Subcutaneous abdominal adipose tissue (tissue), 5 donors: ENCODE measurements around the gene ADARB2.

ENCODE experiments used
- H3K27ac ChIP-seq: one replicate; pipeline ENCODE4 v1.7.0; 2013; ENCODE audit warnings: low read depth, mild to moderate bottlenecking, inconsistent platforms, low read length, moderate library complexity
- H3K27me3 ChIP-seq, 5 donors: one replicate each; pipeline ENCODE4 v1.7.0; 2013; ENCODE audit warnings: low read length in 5 of 5, inconsistent platforms in 1 of 5; ENCODE audit not compliant: control insufficient read depth in 5 of 5, insufficient read depth in 4 of 5
- H3K36me3 ChIP-seq, 5 donors: one replicate each; pipeline ENCODE4 v1.7.0; 2013; ENCODE audit warnings: low read length in 5 of 5; ENCODE audit not compliant: control insufficient read depth in 5 of 5, insufficient read depth in 5 of 5
- H3K4me1 ChIP-seq, 5 donors: one replicate each; pipeline ENCODE4 v1.7.0; 2013; ENCODE audit warnings: low read length in 5 of 5, mild to moderate bottlenecking in 3 of 5, moderate library complexity in 1 of 5; ENCODE audit not compliant: control insufficient read depth in 5 of 5, insufficient read depth in 5 of 5
- H3K4me3 ChIP-seq, 5 donors: one replicate each; pipeline ENCODE4 v1.7.0; 2013; ENCODE audit warnings: low read length in 5 of 5, low read depth in 1 of 5
- H3K9ac ChIP-seq, 5 donors: one replicate each; pipeline ENCODE4 v1.7.0; 2013; ENCODE audit warnings: low read length in 5 of 5, mild to moderate bottlenecking in 4 of 5, moderate library complexity in 3 of 5
- H3K9me3 ChIP-seq, 5 donors: one replicate each; pipeline ENCODE4 v1.7.0; 2013; ENCODE audit warnings: low read length in 5 of 5; ENCODE audit not compliant: control insufficient read depth in 5 of 5
- donor health status: healthy.
- donor health status: healthy.
- donor health status: healthy.
- donor health status: healthy.
- donor health status: healthy.

ADARB2 gene

GRCh38 chr10:1267568-1267967, 469.8 kb downstream of the ADARB2 start:
- no peak overlapping the region for H3K9ac ChIP-seq
- peaks cover 0 to 3% (median 0%) of the 10 kb centered on the region in 5 donors for H3K27me3 ChIP-seq
- H3K4me1 ChIP-seq, result no peaks in the 10 kb centered on the region
- H3K27ac ChIP-seq, result no peak overlapping the region
- H3K4me3 ChIP-seq, result no peak overlapping the region
- no peaks in the 10 kb centered on the region for H3K9me3 ChIP-seq
- no peaks in the 10 kb centered on the region for H3K36me3 ChIP-seq

GRCh38 chr10:1267148-1267547, 470.2 kb downstream of the ADARB2 start:
- Histone ChIP-seq H3K9ac (no peak overlapping the region), H3K4me1 (no peaks in the 10 kb centered on the region), H3K9me3 (no peaks in the 10 kb centered on the region), H3K36me3 (no peaks in the 10 kb centered on the region), H3K27me3 (peaks cover 0 to 3% (median 0%) of the 10 kb centered on the region in 5 donors), H3K4me3 (no peak overlapping the region), H3K27ac (no peak overlapping the region)

GRCh38 chr10:1266033-1266802, 471.1 kb downstream of the ADARB2 start:
- Histone ChIP-seq H3K9ac (no peak overlapping the region), H3K9me3 (no peaks in the 10 kb centered on the region), H3K27ac (no peak overlapping the region), H3K4me1 (no peaks in the 10 kb centered on the region), H3K27me3 (no peaks in the 10 kb centered on the region), H3K4me3 (no peak overlapping the region), H3K36me3 (no peaks in the 10 kb centered on the region)

GRCh38 chr10:1264001-1264400, 473.3 kb downstream of the ADARB2 start:
- H3K27me3 ChIP-seq, result no peaks in the 10 kb centered on the region
- H3K27ac ChIP-seq, result no peak overlapping the region
- H3K4me3 ChIP-seq, result no peak overlapping the region
- H3K4me1 ChIP-seq, result no peaks in the 10 kb centered on the region
- H3K9ac ChIP-seq, result no peak overlapping the region
- no peaks in the 10 kb centered on the region for H3K36me3 ChIP-seq
- no peaks in the 10 kb centered on the region for H3K9me3 ChIP-seq

- H3K4me1 ChIP-seq, result no peaks in the 10 kb centered on the region
- no peak overlapping the region for H3K4me3 ChIP-seq
- H3K9me3 ChIP-seq, result peaks cover 0 to 6% (median 0%) of the 10 kb centered on the region in 5 donors
- H3K36me3 ChIP-seq, result no peaks in the 10 kb centered on the region
- no peak overlapping the region for H3K9ac ChIP-seq
- H3K27me3 ChIP-seq, result peaks cover 11 to 25% (median 21%) of the 10 kb centered on the region in 5 donors
- H3K27ac ChIP-seq, result no peak overlapping the region
These were observed 480.1 kb downstream of the ADARB2 start for GRCh38 chr10:1257274-1257673.

- Histone ChIP-seq H3K4me1 (no peaks in the 10 kb centered on the region), H3K9ac (no peak overlapping the region), H3K4me3 (no peak overlapping the region), H3K9me3 (peaks cover 0 to 6% (median 0%) of the 10 kb centered on the region in 5 donors), H3K27ac (no peak overlapping the region), H3K36me3 (no peaks in the 10 kb centered on the region), H3K27me3 (peaks cover 11 to 25% (median 21%) of the 10 kb centered on the region in 5 donors)
These were observed 480.9 kb downstream of the ADARB2 start for GRCh38 chr10:1256432-1256725.

GRCh38 chr10:1255600-1256431, 481.5 kb downstream of the ADARB2 start:
- Histone ChIP-seq H3K4me1 (no peaks in the 10 kb centered on the region), H3K27ac (no peak overlapping the region), H3K9ac (no peak overlapping the region), H3K4me3 (no peak overlapping the region), H3K36me3 (no peaks in the 10 kb centered on the region), H3K27me3 (peaks cover 11 to 25% (median 21%) of the 10 kb centered on the region in 5 donors), H3K9me3 (peaks cover 0 to 6% (median 0%) of the 10 kb centered on the region in 5 donors)

GRCh38 chr10:1255118-1255517, 482.2 kb downstream of the ADARB2 start:
- no peak overlapping the region for H3K4me3 ChIP-seq
- H3K4me1 ChIP-seq, result no peaks in the 10 kb centered on the region
- H3K27me3 ChIP-seq, result peaks cover 11 to 25% (median 21%) of the 10 kb centered on the region in 5 donors
- peaks cover 0 to 6% (median 0%) of the 10 kb centered on the region in 5 donors for H3K9me3 ChIP-seq
- no peaks in the 10 kb centered on the region for H3K36me3 ChIP-seq
- no peak overlapping the region for H3K9ac ChIP-seq
- H3K27ac ChIP-seq, result no peak overlapping the region

GRCh38 chr10:1253523-1254353, 483.6 kb downstream of the ADARB2 start:
- no peaks in the 10 kb centered on the region for H3K36me3 ChIP-seq

More at GRCh38 chr10:1253523-1254353, 483.6 kb downstream of the ADARB2 start:
- peaks cover 11 to 26% (median 21%) of the 10 kb centered on the region in 5 donors for H3K27me3 ChIP-seq
- no peak overlapping the region for H3K4me3 ChIP-seq
- H3K27ac ChIP-seq, result no peak overlapping the region
- H3K4me1 ChIP-seq, result no peaks in the 10 kb centered on the region
- H3K9ac ChIP-seq, result no peak overlapping the region
- H3K9me3 ChIP-seq, result peaks cover 0 to 6% (median 0%) of the 10 kb centered on the region in 5 donors
